ENCODE data around the gene HMX1. TPM values are rescaled to one million over a fixed set of nuclear protein-coding genes. Genes with fewer than 3 reads are reported as not detected.

Gene HMX1
- polyA plus RNA-seq, 1 donor (not counting 4 experiments of a cell fraction or from before 2014, with no cell fraction given) = not detected

GRCh38 chr4:8830056-8830455, 41.6 kb downstream of the HMX1 start:
- Histone ChIP-seq H3K36me3 (ENCODE audit: control insufficient read depth in 2 of 2, extremely low read depth in 1 of 2, insufficient read depth in 2 of 2, low read length in 2 of 2) (no peaks in the 10 kb centered on the region), H3K4me3 (ENCODE audit: control insufficient read depth in 2 of 3, extremely low read depth in 1 of 3, insufficient read depth in 2 of 3, low read depth in 1 of 3, low read length in 3 of 3) (no peak overlapping the region), H3K4me1 (ENCODE audit: control insufficient read depth, extremely low read depth, insufficient read depth, low read length) (no peaks in the 10 kb centered on the region), H3K9ac (ENCODE audit: control insufficient read depth, extremely low read depth, insufficient read depth, low read length) (no peak overlapping the region), H3K27ac (ENCODE audit: control insufficient read depth, insufficient read depth, low read length) (no peak overlapping the region), H4K20me1 (ENCODE audit: control insufficient read depth, extremely low read depth, insufficient read depth, low read length) (no peaks in the 10 kb centered on the region), H3K79me2 (ENCODE audit: control insufficient read depth, insufficient read depth, low read length) (no peaks in the 10 kb centered on the region), H3K9me3 (ENCODE audit: control insufficient read depth, low read depth, low read length) (no peaks in the 10 kb centered on the region), H3K4me2 (ENCODE audit: control insufficient read depth, extremely low read depth, insufficient read depth, low read depth, low read length) (no peak overlapping the region), H2AFZ (ENCODE audit: control insufficient read depth, low read length) (no peak overlapping the region), H3K9me1 (ENCODE audit: control insufficient read depth, extremely low read depth, insufficient read depth, low read length) (no peaks in the 10 kb centered on the region), H3K27me3 (ENCODE audit: control insufficient read depth, extremely low read depth, insufficient read depth, low read length) (no peaks in the 10 kb centered on the region)
- TF ChIP-seq EZH2 (IDR thresholded peaks at IDR 0.05; ENCODE audit: low read length) = no peak
- TF ChIP-seq CTCF (optimal IDR thresholded peaks at IDR 0.05 in 1 of 3, IDR thresholded peaks at IDR 0.05 in 1 of 3, conservative IDR thresholded peaks at IDR 0.05 in 1 of 3; ENCODE audit: extremely low read depth in 1 of 3, insufficient read depth in 2 of 3, low read length in 3 of 3) = no peak
- dilution Hi-C loops (cut with MboI; ENCODE audit: extremely low pct_ligation_motif_present, low sequenced_read_pairs) = no loop called here
- FAIRE-seq = no peak
- no peak for DNase-seq (ENCODE audit: low read depth, low spot score)

GRCh38 chr4:8829584-8829983, 42.1 kb downstream of the HMX1 start:
- no peak for DNase-seq (ENCODE audit: low read depth, low spot score)
- H3K9me3 ChIP-seq (ENCODE audit: control insufficient read depth, low read depth, low read length) = no peaks in the 10 kb centered on the region
- no peaks in the 10 kb centered on the region for H3K36me3 ChIP-seq (ENCODE audit: control insufficient read depth in 2 of 2, extremely low read depth in 1 of 2, insufficient read depth in 2 of 2, low read length in 2 of 2)
- FAIRE-seq = no peak
- no peaks in the 10 kb centered on the region for H3K79me2 ChIP-seq (ENCODE audit: control insufficient read depth, insufficient read depth, low read length)
- no peaks in the 10 kb centered on the region for H4K20me1 ChIP-seq (ENCODE audit: control insufficient read depth, extremely low read depth, insufficient read depth, low read length)
- no peak overlapping the region for H3K4me3 ChIP-seq (ENCODE audit: control insufficient read depth in 2 of 3, extremely low read depth in 1 of 3, insufficient read depth in 2 of 3, low read depth in 1 of 3, low read length in 3 of 3)
- no peaks in the 10 kb centered on the region for H3K4me1 ChIP-seq (ENCODE audit: control insufficient read depth, extremely low read depth, insufficient read depth, low read length)
- H3K27me3 ChIP-seq (ENCODE audit: control insufficient read depth, extremely low read depth, insufficient read depth, low read length) = no peaks in the 10 kb centered on the region
- no peak overlapping the region for H3K9ac ChIP-seq (ENCODE audit: control insufficient read depth, extremely low read depth, insufficient read depth, low read length)
- TF ChIP-seq CTCF (optimal IDR thresholded peaks at IDR 0.05 in 1 of 3, IDR thresholded peaks at IDR 0.05 in 1 of 3, conservative IDR thresholded peaks at IDR 0.05 in 1 of 3; ENCODE audit: extremely low read depth in 1 of 3, insufficient read depth in 2 of 3, low read length in 3 of 3) (no peak), EZH2 (IDR thresholded peaks at IDR 0.05; ENCODE audit: low read length) (no peak)
- H3K27ac ChIP-seq (ENCODE audit: control insufficient read depth, insufficient read depth, low read length) = no peak overlapping the region
- H3K9me1 ChIP-seq (ENCODE audit: control insufficient read depth, extremely low read depth, insufficient read depth, low read length) = no peaks in the 10 kb centered on the region
- dilution Hi-C loops (cut with MboI; ENCODE audit: extremely low pct_ligation_motif_present, low sequenced_read_pairs) = no loop called here
- H3K4me2 ChIP-seq (ENCODE audit: control insufficient read depth, extremely low read depth, insufficient read depth, low read depth, low read length) = no peak overlapping the region
- H2AFZ ChIP-seq (ENCODE audit: control insufficient read depth, low read length) = no peak overlapping the region

Measured in keratinocyte (primary cell).